ENCODE data around the gene TMPRSS7. TPM values are rescaled to one million over a fixed set of nuclear protein-coding genes. Genes with fewer than 3 reads are reported as not detected.

Gene TMPRSS7
- total and polyA plus RNA-seq, 2 of the 8 experiments (the other 6 are each of a cell fraction or from before 2014, with no cell fraction given) = not detected

GRCh38 chr3:112129925-112130637, 95.5 kb downstream of the TMPRSS7 start (continued):
- TF ChIP-seq SUZ12 (IDR thresholded peaks at IDR 0.05; ENCODE audit: low read length) (no peak), KDM5A (IDR thresholded peaks at IDR 0.05; ENCODE audit: low read length) (no peak), EZH2 (IDR thresholded peaks at IDR 0.05; ENCODE audit: low read depth, low read length, severe bottlenecking) (no peak), CREB1 (IDR thresholded peaks at IDR 0.05) (no peak)
